HepG2 (cell line): Measurements from ENCODE around the gene TRDMT1. TPM values are rescaled to one million over a fixed set of nuclear protein-coding genes. Genes with fewer than 3 reads are reported as not detected.

Experiments
- ATAC-seq: fragments of 200-7000 bp; cut with Tn5 transposase; 3 replicates; pipeline ENCODE4 v1.9.1; 2020; ENCODE audit warnings: mild to moderate bottlenecking, moderate library complexity
- BruUV-seq: library from RNA; stranded (reverse); fragments of 400-500 nt; replicated peaks from 2 replicates; lab custom pipeline; 2021; lab: Mats Ljungman, UMichigan
- CTCF ChIA-PET: fragments of 300-600 bp; formaldehyde crosslinking; extraction: SDS; loops from one replicate; lab custom pipeline; 2021; ENCODE audit warnings: low total read pairs, inconsistent platforms, low intra/inter-chr PET ratio; lab: Yijun Ruan, JAX
- POLR2A ChIA-PET: fragments of 350-600 bp; sonication (Branson Sonifier 250); formaldehyde crosslinking; loops from one replicate; lab custom pipeline; 2020; ENCODE audit warnings: antibody characterized with exemption, inconsistent platforms; lab: Yijun Ruan, JAX
- DNase-seq: peaks from one replicate; pipeline ENCODE4 v3.0.0-alpha.2; 2015; ENCODE audit warnings: low spot score
- FAIRE-seq: peaks from 3 replicates; lab custom pipeline; 2011; peaks lifted over from hg19 to GRCh38; lab: Jason Lieb, UNC
- H2AFZ ChIP-seq: one replicate; pipeline ENCODE4 v1.6.1; 2011; ENCODE audit warnings: low read length, inconsistent platforms
- H3K27ac ChIP-seq: fragments of 300-600 bp; 3 replicates; pipeline ENCODE4 v1.8.0; 2011; ENCODE audit warnings: mixed run types, mild to moderate bottlenecking, mixed read lengths, low read length, inconsistent platforms; ENCODE audit not compliant: insufficient read depth; ENCODE audit errors: extremely low read length
- H3K27me3 ChIP-seq, 2 experiments: fragments of 200-600 bp in 1 of 2; 2 replicates in 1 of 2; 3 replicates in 1 of 2; pipeline versions ENCODE4 v1.6.0 to v1.8.0; 2011; ENCODE audit warnings: low read length in 2 of 2, mild to moderate bottlenecking in 2 of 2, moderate library complexity in 2 of 2, inconsistent platforms in 1 of 2; ENCODE audit not compliant: insufficient read depth in 2 of 2, control insufficient read depth in 1 of 2
- H3K36me3 ChIP-seq, 2 experiments: fragments of 200-600 bp in 1 of 2; replicated peaks in 1 of 2; 2 replicates in 1 of 2; 3 replicates in 1 of 2; pipeline versions ENCODE4 v1.5.1 to v1.8.0; 2011; ENCODE audit warnings: low read length in 2 of 2, inconsistent platforms in 1 of 2; ENCODE audit not compliant: insufficient read depth in 2 of 2, control insufficient read depth in 1 of 2
- H3K4me1 ChIP-seq: 2 replicates; pipeline ENCODE4 v1.5.1; 2012; ENCODE audit warnings: low read length, inconsistent platforms; ENCODE audit not compliant: insufficient read depth
- H3K4me2 ChIP-seq: 2 replicates; pipeline ENCODE4 v1.6.0; 2011; ENCODE audit warnings: low read depth, low read length, inconsistent platforms
- H3K4me3 ChIP-seq, 3 experiments: fragments of 200-600 bp in 1 of 3; sonication (generic), shearing (Covaris generic) in 1 of 3; replicated peaks in 1 of 3; 2 replicates each; pipeline ENCODE4 v1.5.1; 2011 to 2016; ENCODE audit warnings: low read length in 3 of 3, inconsistent platforms in 2 of 3, low read depth in 2 of 3, mild to moderate bottlenecking in 2 of 3, control low read depth in 1 of 3, mixed read lengths in 1 of 3; ENCODE audit not compliant: insufficient read depth in 1 of 3
- H3K79me2 ChIP-seq: one replicate; pipeline ENCODE4 v1.6.1; 2011; ENCODE audit warnings: low read length, inconsistent platforms; ENCODE audit not compliant: insufficient read depth
- H3K9ac ChIP-seq: 2 replicates; pipeline ENCODE4 v1.6.0; 2011; ENCODE audit warnings: mild to moderate bottlenecking, low read depth, low read length, inconsistent platforms; ENCODE audit not compliant: insufficient read depth
- H3K9me3 ChIP-seq: 2 replicates; pipeline ENCODE4 v1.5.1; 2012; ENCODE audit warnings: mild to moderate bottlenecking, low read length
- H4K20me1 ChIP-seq: 2 replicates; pipeline ENCODE4 v1.6.0; 2011; ENCODE audit warnings: inconsistent platforms, mild to moderate bottlenecking, low read length, moderate library complexity; ENCODE audit not compliant: insufficient read depth
- ASH2L ChIP-seq: fragments of 300-600, 200-600 bp; sonication (generic); IDR thresholded peaks from 2 replicates; pipeline ENCODE4 v1.7.0; 2017; ENCODE audit warnings: low read depth, mild to moderate bottlenecking, moderate library complexity, mixed read lengths, low read length; ENCODE audit not compliant: insufficient read length
- HMGA1 ChIP-seq: sonication (generic); formaldehyde crosslinking; conservative IDR thresholded peaks from 2 replicates; pipeline ENCODE4 v1.4.0; 2020; ENCODE audit warnings: missing genetic modification reagents
- MIXL1 ChIP-seq: IDR thresholded peaks from 2 replicates; pipeline ENCODE4 v1.6.1; 2016
- NKX3-1 ChIP-seq: sonication (generic); formaldehyde crosslinking; IDR thresholded peaks from 2 replicates; pipeline ENCODE4 v1.5.0; 2020; ENCODE audit warnings: missing genetic modification reagents
- NR3C1 ChIP-seq: sonication (generic); formaldehyde crosslinking; IDR thresholded peaks from 2 replicates; pipeline ENCODE4 v1.4.0; 2020; ENCODE audit warnings: missing genetic modification reagents
- SAFB2 ChIP-seq: sonication (generic); formaldehyde crosslinking; IDR thresholded peaks from 2 replicates; pipeline ENCODE4 v1.5.1; 2020; ENCODE audit warnings: missing genetic modification reagents, low read depth, mild to moderate bottlenecking, borderline replicate concordance
- TP53 ChIP-seq: sonication (generic); formaldehyde crosslinking; conservative IDR thresholded peaks from 2 replicates; pipeline ENCODE4 v1.4.0; 2020; ENCODE audit warnings: missing genetic modification reagents
- ZFP36 ChIP-seq: fragments of 150-350 bp; IDR thresholded peaks from 2 replicates; pipeline ENCODE4 v1.6.1; 2018; ENCODE audit warnings: borderline replicate concordance, low read length, low read depth; ENCODE audit not compliant: partially characterized antibody
- ZNF232 ChIP-seq: sonication (generic); formaldehyde crosslinking; IDR thresholded peaks from 2 replicates; pipeline ENCODE4 v1.4.0; 2020; ENCODE audit warnings: missing genetic modification reagents, borderline replicate concordance
- ZNF281 ChIP-seq: sonication (generic); formaldehyde crosslinking; IDR thresholded peaks from 2 replicates; pipeline ENCODE4 v1.4.0; 2020; ENCODE audit warnings: missing genetic modification reagents, borderline replicate concordance
- ZNF770 ChIP-seq: sonication (generic); formaldehyde crosslinking; IDR thresholded peaks from 2 replicates; pipeline ENCODE4 v1.5.0; 2020; ENCODE audit warnings: mild to moderate bottlenecking, missing genetic modification reagents
- WGBS: methylation state at CpG from one replicate; pipeline ENCODE4 v1.1.6; 2017; ENCODE audit warnings: low lambda C conversion rate; 5-methylcytosine and 5-hydroxymethylcytosine counted together
- in situ Hi-C: cut with HindIII; loops from 2 replicates; pipeline ENCODE4 v1.10.0; 2017; ENCODE audit warnings: low pct_unique_long_range_greater_than_20kb; ENCODE audit not compliant: extremely low pct_ligation_motif_present
- intact Hi-C: fragments of 100-400 bp; cut with micrococcal nuclease; formaldehyde crosslinking; loops from one replicate; pipeline ENCODE4 v1.10.0; 2022; ENCODE audit not compliant: unreplicated experiment
- polyA plus RNA-seq, 8 experiments: library from polyadenylated mRNA; depleted of rRNA in 3 of 8; stranded (reverse) in 7 of 8; unstranded in 1 of 8; fragments of >200 nt; fragmentation: Illumina TruSeq in 4 of 8; extraction: Trizol in 4 of 8; gene quantifications; 2 replicates each; pipeline versions ENCODE4 v1.2.1 to v1.2.3, GENCODE V29; 2011 to 2016; ENCODE audit warnings: low read depth in 4 of 8, missing spikeins in 1 of 8, mixed read lengths in 1 of 8; ENCODE audit not compliant: insufficient read depth in 1 of 8
- total RNA-seq, 5 experiments: library from RNA; depleted of rRNA; stranded (reverse); fragments of >200 nt; fragmentation: Illumina TruSeq; extraction: Trizol; gene quantifications; 2 replicates each; pipeline ENCODE4 v1.2.3, GENCODE V29; 2016; ENCODE audit warnings: low read depth in 1 of 5

TRDMT1 gene
- total and polyA plus RNA-seq, 2 of the 13 experiments (the other 11 are each of a cell fraction or from before 2014, with no cell fraction given): 2.0 to 3.0 TPM

- CTCF ChIA-PET: no interaction called here
- in situ Hi-C loops: loop anchor here (25.0 kb wide), 1 partner anchor 1385 kb away; the partner anchor contains the start of gene MINDY3
- no peak for ATAC-seq
Observed at GRCh38 chr10:17247210-17247609, 45.7 kb upstream of the TRDMT1 start.

GRCh38 chr10:17244700-17245365 lies 43.4 kb upstream of the TRDMT1 start:
- ChIA-PET POLR2A (no interaction called here), CTCF (no interaction called here)
- DNase-seq (no peak), ATAC-seq (no peak), FAIRE-seq (no peak)
- H4K20me1 ChIP-seq: no peaks in the 10 kb centered on the region
- no peak overlapping the region for H2AFZ ChIP-seq
- no peak overlapping the region for H3K4me2 ChIP-seq
- no TSS peak for BruUV-seq
- intact Hi-C loops: no loop called here
- H3K4me3 ChIP-seq: no peak overlapping the region
- no peaks in the 10 kb centered on the region for H3K4me1 ChIP-seq
- peaks cover 9% of the 10 kb centered on the region; the same call in 1 of the 2 replicates for H3K9me3 ChIP-seq
- H3K27ac ChIP-seq: no peak overlapping the region
- in situ Hi-C loops: loop anchor here (25.0 kb wide), 1 partner anchor 1383 kb away; the partner anchor contains the start of gene MINDY3
- no peaks in the 10 kb centered on the region for H3K27me3 ChIP-seq
- no peaks in the 10 kb centered on the region for H3K79me2 ChIP-seq
- no peaks in the 10 kb centered on the region for H3K36me3 ChIP-seq
- no peak overlapping the region for H3K9ac ChIP-seq
- no peak for TF ChIP-seq HMGA1 (CRISPR knock-in tag)
- TF ChIP-seq ZNF770 (CRISPR knock-in tag): no peak
- TF ChIP-seq ZNF281 (CRISPR knock-in tag): no peak
- no peak for TF ChIP-seq SAFB2 (CRISPR knock-in tag)
- no peak for TF ChIP-seq NR3C1 (CRISPR knock-in tag)
- TF ChIP-seq ZNF232 (CRISPR knock-in tag): no peak
- no peak for TF ChIP-seq NKX3-1
- no peak for TF ChIP-seq ASH2L

More at GRCh38 chr10:17247210-17247609, 45.7 kb upstream of the TRDMT1 start:
- FAIRE-seq: no peak
- TF ChIP-seq MIXL1 (CRISPR knock-in tag) (no peak), ZFP36 (peak; percentile 14), TP53 (CRISPR knock-in tag) (peak; percentile 72; the same call in 1 of the 2 replicates)
- TF ChIP-seq, all 625 proteins: peak for 2
- 20% methylated on average over 1 of the region's 1 CpG for WGBS
- Histone ChIP-seq H3K4me3 (no peak overlapping the region), H2AFZ (peak overlapping the region; percentile 15), H3K9me3 (peaks cover 9% of the 10 kb centered on the region; the same call in 1 of the 2 replicates), H3K27me3 (no peaks in the 10 kb centered on the region), H3K36me3 (no peaks in the 10 kb centered on the region), H4K20me1 (no peaks in the 10 kb centered on the region), H3K4me2 (no peak overlapping the region), H3K79me2 (no peaks in the 10 kb centered on the region), H3K4me1 (no peaks in the 10 kb centered on the region), H3K27ac (no peak overlapping the region), H3K9ac (no peak overlapping the region)
- POLR2A ChIA-PET: no interaction called here
- intact Hi-C loops: no loop called here
- no TSS peak for BruUV-seq
- DNase-seq: no peak
